Prostate gland (tissue), 2 donors: ENCODE measurements around the gene LRRC36.

Experiments used
- POLR2A ChIP-seq: fragments of 450-650 bp; IDR thresholded peaks from one replicate; pipeline ENCODE4 v1.6.1; 2016; ENCODE audit warnings: antibody characterized with exemption, mild to moderate bottlenecking
- POLR2AphosphoS5 ChIP-seq: sonication (generic); formaldehyde crosslinking; IDR thresholded peaks from one replicate; pipeline ENCODE4 v1.6.1; 2017; ENCODE audit warnings: antibody characterized with exemption
- TF ChIP-seq, protein P1 (sequence below), 4 experiments: fragments of 200-600 bp in 2 of 4; fragments of 450-650 bp in 2 of 4; sonication (generic) in 2 of 4; IDR thresholded peaks; 1 replicate in 3 of 4; 2 replicates in 1 of 4; pipeline ENCODE4 v1.5.1; 2016 to 2019; ENCODE audit warnings: antibody characterized with exemption in 4 of 4, mild to moderate bottlenecking in 2 of 4, moderate library complexity in 2 of 4

DNA sequence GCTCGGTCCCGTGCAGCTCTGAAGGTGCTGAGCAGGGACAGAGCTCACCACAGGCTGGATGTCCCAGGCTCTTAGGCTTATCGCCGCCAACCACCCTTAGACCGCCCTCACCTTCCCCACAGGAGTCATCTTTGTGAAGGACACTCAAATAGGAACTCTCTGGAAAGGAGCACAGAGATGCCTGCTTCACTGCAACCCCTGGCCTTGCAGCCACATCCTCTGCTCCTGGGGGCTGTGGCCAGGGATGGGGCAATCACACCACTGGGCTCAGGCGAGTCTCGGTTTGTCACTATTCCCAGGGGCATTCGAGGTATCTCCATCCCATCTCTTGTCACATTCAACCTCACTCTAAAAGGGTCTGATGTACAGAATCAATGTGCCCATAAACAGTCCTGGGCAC, 78.7 kb downstream of the LRRC36 start:
- TF ChIP-seq, protein P1, sequence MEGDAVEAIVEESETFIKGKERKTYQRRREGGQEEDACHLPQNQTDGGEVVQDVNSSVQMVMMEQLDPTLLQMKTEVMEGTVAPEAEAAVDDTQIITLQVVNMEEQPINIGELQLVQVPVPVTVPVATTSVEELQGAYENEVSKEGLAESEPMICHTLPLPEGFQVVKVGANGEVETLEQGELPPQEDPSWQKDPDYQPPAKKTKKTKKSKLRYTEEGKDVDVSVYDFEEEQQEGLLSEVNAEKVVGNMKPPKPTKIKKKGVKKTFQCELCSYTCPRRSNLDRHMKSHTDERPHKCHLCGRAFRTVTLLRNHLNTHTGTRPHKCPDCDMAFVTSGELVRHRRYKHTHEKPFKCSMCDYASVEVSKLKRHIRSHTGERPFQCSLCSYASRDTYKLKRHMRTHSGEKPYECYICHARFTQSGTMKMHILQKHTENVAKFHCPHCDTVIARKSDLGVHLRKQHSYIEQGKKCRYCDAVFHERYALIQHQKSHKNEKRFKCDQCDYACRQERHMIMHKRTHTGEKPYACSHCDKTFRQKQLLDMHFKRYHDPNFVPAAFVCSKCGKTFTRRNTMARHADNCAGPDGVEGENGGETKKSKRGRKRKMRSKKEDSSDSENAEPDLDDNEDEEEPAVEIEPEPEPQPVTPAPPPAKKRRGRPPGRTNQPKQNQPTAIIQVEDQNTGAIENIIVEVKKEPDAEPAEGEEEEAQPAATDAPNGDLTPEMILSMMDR (IDR thresholded peaks at IDR 0.05): no peak
- TF ChIP-seq POLR2A (no peak), POLR2AphosphoS5 (no peak)
